ENCODE results near the gene MYH9. TPM values are rescaled to one million over a fixed set of nuclear protein-coding genes. Genes with fewer than 3 reads are reported as not detected.

The MYH9 gene
- total and polyA plus RNA-seq, 2 donors (not counting 1 experiment from before 2014, with no cell fraction given) = 108 to 554 TPM

Small RNA genes lying within 50 kb of the gene (small RNA-seq; reads per million reads assigned to genes)
- gene MIR6819 (ENCODE audit: insufficient read length, low read depth, low replicate concordance) = not detected

Other genes starting within 250 kb of the MYH9 start
- 97.2 and 107 TPM in 2 replicates for gene APOL3, start 227.2 kb downstream of the MYH9 start, total RNA-seq
- gene APOL3, start 227.2 kb downstream of the MYH9 start, polyA plus RNA-seq = 55.0 and 67.0 TPM in 2 replicates
- gene APOL4, start 186.2 kb downstream of the MYH9 start, total RNA-seq = not detected in 2 replicates
- 0.03 and 1.0 TPM in 2 replicates for gene APOL4, start 186.2 kb downstream of the MYH9 start, polyA plus RNA-seq
- 56.8 and 60.6 TPM in 2 replicates for gene APOL2, start 148.4 kb downstream of the MYH9 start, total RNA-seq
- 20.6 and 29.4 TPM in 2 replicates for gene APOL2, start 148.4 kb downstream of the MYH9 start, polyA plus RNA-seq
- gene APOL1, start 134.8 kb downstream of the MYH9 start, total RNA-seq = 11.2 and 12.2 TPM in 2 replicates
- 3.3 and 3.6 TPM in 2 replicates for gene APOL1, start 134.8 kb downstream of the MYH9 start, polyA plus RNA-seq
- gene TXN2, start 93.7 kb upstream of the MYH9 start, total RNA-seq = 37.4 and 39.6 TPM in 2 replicates
- 51.2 and 54.6 TPM in 2 replicates for gene TXN2, start 93.7 kb upstream of the MYH9 start, polyA plus RNA-seq
- gene FOXRED2, start 119.1 kb upstream of the MYH9 start, total RNA-seq = 7.1 and 7.4 TPM in 2 replicates
- gene FOXRED2, start 119.1 kb upstream of the MYH9 start, polyA plus RNA-seq = 0.86 and 1.0 TPM in 2 replicates
- gene EIF3D, start 141.2 kb upstream of the MYH9 start, total RNA-seq = 257 and 274 TPM in 2 replicates
- gene EIF3D, start 141.2 kb upstream of the MYH9 start, polyA plus RNA-seq = 324 and 395 TPM in 2 replicates